ENCODE data around the gene ATP2A3. TPM values are rescaled to one million over a fixed set of nuclear protein-coding genes. Genes with fewer than 3 reads are reported as not detected.

ATP2A3 gene
- total RNA-seq, 3 donors from 2014 or later: 2.6 to 15.1 (median 9.8) TPM

DNA sequence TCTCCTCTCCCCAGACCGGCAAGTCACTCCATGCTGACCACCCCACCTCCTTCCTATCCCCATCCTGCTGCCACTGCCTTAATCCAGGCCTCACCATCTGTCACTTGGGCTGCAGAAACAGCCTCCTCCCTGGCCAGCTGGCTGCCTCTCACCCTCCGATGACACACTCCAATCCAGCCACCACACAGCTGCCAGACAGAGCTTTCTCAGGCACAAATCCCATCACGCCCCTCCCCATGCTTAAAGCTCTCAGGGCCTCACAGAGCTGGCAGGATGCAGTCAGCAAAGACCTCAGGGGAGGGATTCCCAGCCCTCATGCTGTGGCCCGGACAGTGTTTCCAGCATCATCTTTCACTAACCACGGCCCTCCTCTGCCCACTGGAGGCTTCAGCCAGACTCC lies 85.1 kb downstream of the ATP2A3 start:
- Histone ChIP-seq H3K27me3 (no peaks in the 10 kb centered on the region), H3K4me1 (no peaks in the 10 kb centered on the region), H3K36me3 (no peaks in the 10 kb centered on the region), H3K4me3 (no peak overlapping the region), H3K9me3 (no peaks in the 10 kb centered on the region), H3K27ac (no peak overlapping the region)
- intact Hi-C loops (cut with DNase I; ENCODE audit: low total_unique reads): no loop called here
- no peak for DNase-seq (ENCODE audit: low spot score in 2 of 2)
- TF ChIP-seq, protein P1, sequence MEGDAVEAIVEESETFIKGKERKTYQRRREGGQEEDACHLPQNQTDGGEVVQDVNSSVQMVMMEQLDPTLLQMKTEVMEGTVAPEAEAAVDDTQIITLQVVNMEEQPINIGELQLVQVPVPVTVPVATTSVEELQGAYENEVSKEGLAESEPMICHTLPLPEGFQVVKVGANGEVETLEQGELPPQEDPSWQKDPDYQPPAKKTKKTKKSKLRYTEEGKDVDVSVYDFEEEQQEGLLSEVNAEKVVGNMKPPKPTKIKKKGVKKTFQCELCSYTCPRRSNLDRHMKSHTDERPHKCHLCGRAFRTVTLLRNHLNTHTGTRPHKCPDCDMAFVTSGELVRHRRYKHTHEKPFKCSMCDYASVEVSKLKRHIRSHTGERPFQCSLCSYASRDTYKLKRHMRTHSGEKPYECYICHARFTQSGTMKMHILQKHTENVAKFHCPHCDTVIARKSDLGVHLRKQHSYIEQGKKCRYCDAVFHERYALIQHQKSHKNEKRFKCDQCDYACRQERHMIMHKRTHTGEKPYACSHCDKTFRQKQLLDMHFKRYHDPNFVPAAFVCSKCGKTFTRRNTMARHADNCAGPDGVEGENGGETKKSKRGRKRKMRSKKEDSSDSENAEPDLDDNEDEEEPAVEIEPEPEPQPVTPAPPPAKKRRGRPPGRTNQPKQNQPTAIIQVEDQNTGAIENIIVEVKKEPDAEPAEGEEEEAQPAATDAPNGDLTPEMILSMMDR (IDR thresholded peaks at IDR 0.05): no peak
- TF ChIP-seq POLR2A (IDR thresholded peaks at IDR 0.05) (no peak), POLR2AphosphoS5 (IDR thresholded peaks at IDR 0.05) (no peak)

DNA sequence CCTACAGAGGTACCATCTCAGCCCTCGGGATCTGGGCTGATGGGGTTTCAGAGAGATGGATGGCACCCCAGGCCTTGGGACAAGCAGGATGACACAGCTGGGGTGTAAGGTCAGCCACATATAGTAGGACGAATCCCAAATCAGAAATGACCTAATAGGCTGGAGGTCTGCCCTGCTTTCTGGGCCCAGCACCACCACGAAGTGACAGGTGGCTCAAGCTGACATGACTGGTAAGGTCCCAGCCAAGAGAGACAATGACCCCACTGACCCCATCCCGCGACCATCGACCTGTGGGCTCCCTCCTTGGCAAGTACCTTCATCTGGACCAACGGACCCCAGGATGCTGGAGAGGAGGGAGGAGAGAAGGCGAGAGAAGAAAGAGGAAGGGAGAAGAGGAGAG lies 87.0 kb downstream of the ATP2A3 start:
- intact Hi-C loops (cut with DNase I; ENCODE audit: low total_unique reads): no loop called here
- Histone ChIP-seq H3K27me3 (no peaks in the 10 kb centered on the region), H3K9me3 (no peaks in the 10 kb centered on the region), H3K36me3 (no peaks in the 10 kb centered on the region), H3K4me3 (no peak overlapping the region), H3K27ac (no peak overlapping the region), H3K4me1 (no peaks in the 10 kb centered on the region)
- TF ChIP-seq POLR2AphosphoS5 (IDR thresholded peaks at IDR 0.05) (no peak), POLR2A (IDR thresholded peaks at IDR 0.05) (no peak)
- TF ChIP-seq, protein P1 (IDR thresholded peaks at IDR 0.05): no peak
- no peak for DNase-seq (ENCODE audit: low spot score in 2 of 2)

DNA sequence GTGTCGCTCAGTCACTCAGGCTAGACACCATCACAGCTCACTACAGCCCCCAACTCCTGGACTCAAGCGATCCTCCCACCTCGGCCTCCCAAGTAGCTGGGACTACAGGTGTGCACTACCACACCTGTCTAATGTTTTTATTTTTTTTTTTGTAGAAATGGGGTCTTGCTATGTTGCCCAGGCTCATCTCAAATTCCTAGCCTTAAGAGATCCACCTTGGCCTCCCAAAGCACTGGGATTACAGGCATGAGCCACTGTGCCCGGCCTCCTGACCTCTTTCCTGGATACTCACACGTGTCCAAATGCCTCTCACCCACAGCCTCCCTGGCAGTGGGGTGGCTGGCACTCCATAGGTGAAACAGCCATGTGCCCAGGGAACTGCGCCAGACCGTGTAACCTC lies 88.9 kb downstream of the ATP2A3 start:
- Histone ChIP-seq H3K27ac (no peak overlapping the region), H3K4me1 (no peaks in the 10 kb centered on the region), H3K27me3 (no peaks in the 10 kb centered on the region), H3K4me3 (no peak overlapping the region), H3K36me3 (no peaks in the 10 kb centered on the region), H3K9me3 (no peaks in the 10 kb centered on the region)
- DNase-seq (ENCODE audit: low spot score in 2 of 2): no peak
- intact Hi-C loops (cut with DNase I; ENCODE audit: low total_unique reads): no loop called here
- TF ChIP-seq, protein P1 (IDR thresholded peaks at IDR 0.05): no peak
- TF ChIP-seq POLR2AphosphoS5 (IDR thresholded peaks at IDR 0.05) (no peak), POLR2A (IDR thresholded peaks at IDR 0.05) (no peak)

Other genes starting within 250 kb of the ATP2A3 start
- under 1 TPM; 0.29 to 0.48 (median 0.33) TPM for gene HASPIN, start 240.5 kb downstream of the ATP2A3 start, total RNA-seq
- 10 to 100 TPM; 26.5 to 31.2 (median 27.1) TPM for gene ITGAE, start 163.2 kb downstream of the ATP2A3 start, total RNA-seq
- gene NCBP3, start 118.2 kb downstream of the ATP2A3 start, total RNA-seq: 10 to 100 TPM; 21.6 to 34.1 (median 25.9) TPM
- 1 to 10 TPM; 3.0 to 7.8 (median 6.9) TPM for gene CAMKK1, start 71.4 kb downstream of the ATP2A3 start, total RNA-seq
- gene P2RX1, start 48.0 kb downstream of the ATP2A3 start, total RNA-seq: 1 to 10 TPM; 1.2 to 3.5 (median 2.0) TPM
- gene ZZEF1, start 178.6 kb upstream of the ATP2A3 start, total RNA-seq: 10 to 100 TPM; 67.2 to 70.8 (median 68.8) TPM
- gene CYB5D2, start 178.8 kb upstream of the ATP2A3 start, total RNA-seq: 10 to 100 TPM; 28.4 to 74.1 (median 34.7) TPM

Data from breast epithelium (tissue), 4 donors.